ENCODE measurements around the gene CAMKMT.

The CAMKMT gene

DNA sequence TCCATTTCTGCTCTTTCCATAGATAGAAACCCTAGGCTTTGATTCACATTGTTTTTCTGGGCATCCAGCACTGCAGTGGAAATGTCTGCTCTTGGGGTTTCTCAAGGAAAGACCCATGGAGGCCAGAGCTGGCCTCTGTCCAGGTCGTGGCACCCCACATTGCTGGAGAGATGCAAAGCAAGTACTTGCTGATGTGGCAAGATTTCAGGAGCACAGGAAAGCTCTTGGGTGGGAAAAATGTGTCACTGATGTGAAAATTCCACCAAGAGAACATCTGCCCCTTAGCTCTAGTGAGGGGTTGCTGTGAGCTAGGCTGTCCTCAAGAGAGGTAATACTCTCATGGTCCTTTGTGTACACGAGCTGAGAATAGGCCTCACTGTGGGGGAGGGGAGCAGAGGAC is 423.7 kb downstream of the CAMKMT start:
- no peak overlapping the region for H2AFZ ChIP-seq (ENCODE audit: low read length)
- H3K4me2 ChIP-seq (ENCODE audit: insufficient read depth, low read length, poor library complexity, severe bottlenecking): no peak overlapping the region
- H3K4ac ChIP-seq (ENCODE audit: low read length): no peak overlapping the region
- H3K4me3 ChIP-seq (ENCODE audit: low read length in 2 of 2): no peak overlapping the region
- H3K4me1 ChIP-seq (ENCODE audit: control insufficient read depth in 2 of 2, insufficient read depth in 1 of 2, low read depth in 1 of 2, low read length in 2 of 2): peaks cover 8 to 16% of the 10 kb centered on the region in 2 donors
- peaks cover 2 to 7% of the 10 kb centered on the region in 2 donors for H3K9me3 ChIP-seq (replicated peaks in 1 of 2; ENCODE audit: control insufficient read depth in 2 of 2, insufficient read depth in 1 of 2, low read depth in 1 of 2, low read length in 2 of 2)
- H2AK5ac ChIP-seq (ENCODE audit: low read depth, low read length): no peak overlapping the region
- H3K9ac ChIP-seq (ENCODE audit: low read depth, low read length, poor library complexity): no peak overlapping the region
- no peaks in the 10 kb centered on the region for H3K79me1 ChIP-seq (ENCODE audit: low read depth, low read length)
- H2BK12ac ChIP-seq (ENCODE audit: low read length): no peak overlapping the region
- no peak overlapping the region for H4K91ac ChIP-seq (ENCODE audit: low read depth, low read length, poor library complexity)
- H3K27ac ChIP-seq (replicated peaks; ENCODE audit: low read length): no peak overlapping the region
- H3K23ac ChIP-seq (ENCODE audit: low read depth, low read length, poor library complexity): no peak overlapping the region
- no peak overlapping the region for H2BK120ac ChIP-seq (ENCODE audit: low read depth, low read length)
- H3K27me3 ChIP-seq (ENCODE audit: control insufficient read depth in 3 of 3, insufficient read depth in 3 of 3, low read depth in 1 of 3, low read length in 3 of 3): peaks cover 0 to 27% (median 0%) of the 10 kb centered on the region in 3 experiments
- no CpG with 5 or more reads among the region's 2 CpGs for WGBS, 2 donors (ENCODE audit: extremely low coverage in 2 of 2, insufficient read length in 2 of 2, insufficient replicate concordance in 1 of 2)
- no peaks in the 10 kb centered on the region for H3K36me3 ChIP-seq (replicated peaks in 1 of 2; ENCODE audit: control insufficient read depth in 2 of 2, insufficient read depth in 2 of 2, low read length in 2 of 2)
- H3K14ac ChIP-seq (ENCODE audit: low read length): no peak overlapping the region
- H3K18ac ChIP-seq (ENCODE audit: low read length): no peak overlapping the region
- DNase-seq (ENCODE audit: low spot score): no peak
- H2BK5ac ChIP-seq (ENCODE audit: low read length): no peak overlapping the region
- no peak overlapping the region for H2BK15ac ChIP-seq (ENCODE audit: low read length)
- H4K8ac ChIP-seq (ENCODE audit: low read depth, low read length): no peak overlapping the region

DNA sequence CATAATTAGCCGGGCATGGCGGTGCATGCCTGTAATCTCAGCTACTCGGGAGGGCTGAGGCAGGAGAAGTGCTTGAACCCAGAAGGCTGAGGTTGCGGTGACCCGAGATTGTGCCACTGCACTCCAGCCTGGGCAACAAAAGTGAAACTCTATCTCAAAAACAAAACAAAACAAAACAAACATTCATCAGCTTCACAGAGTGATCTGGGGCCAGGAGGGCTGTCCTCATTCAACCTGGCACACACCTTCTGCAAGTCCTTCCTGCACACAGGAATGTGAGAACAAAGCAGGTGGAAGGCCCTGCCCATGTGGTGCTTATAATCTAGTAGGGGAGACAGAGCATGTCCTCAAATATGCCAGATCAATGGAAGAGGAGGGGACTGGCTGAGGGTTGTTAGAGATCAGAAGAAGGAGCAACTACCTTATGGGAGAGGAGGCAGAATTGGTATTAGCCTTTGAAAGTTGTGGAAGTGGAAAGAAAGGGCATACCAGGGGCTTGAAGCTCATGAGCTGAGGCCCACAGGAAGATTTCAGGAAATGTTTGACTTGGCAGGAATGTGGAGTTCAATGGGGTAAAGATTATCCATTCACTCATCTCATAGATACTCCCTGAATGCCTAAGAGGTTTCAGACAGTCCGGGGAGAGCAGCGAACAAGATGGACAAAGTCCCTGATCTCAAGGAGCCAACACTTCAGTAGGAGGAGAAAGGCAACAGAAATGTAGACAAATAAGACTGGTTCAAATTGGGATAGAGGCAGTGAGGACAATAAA is 424.5 kb downstream of the CAMKMT start:
- H3K27ac ChIP-seq (replicated peaks; ENCODE audit: low read length): no peak overlapping the region
- no peak for DNase-seq (ENCODE audit: low spot score)
- H3K36me3 ChIP-seq (replicated peaks in 1 of 2; ENCODE audit: control insufficient read depth in 2 of 2, insufficient read depth in 2 of 2, low read length in 2 of 2): no peaks in the 10 kb centered on the region
- no peak overlapping the region for H3K4me2 ChIP-seq (ENCODE audit: insufficient read depth, low read length, poor library complexity, severe bottlenecking)
- no peak overlapping the region for H4K8ac ChIP-seq (ENCODE audit: low read depth, low read length)
- no peak overlapping the region for H2AK5ac ChIP-seq (ENCODE audit: low read depth, low read length)
- WGBS, 2 donors (ENCODE audit: extremely low coverage in 2 of 2, insufficient read length in 2 of 2, insufficient replicate concordance in 1 of 2): no CpG with 5 or more reads among the region's 7 CpGs
- H3K23ac ChIP-seq (ENCODE audit: low read depth, low read length, poor library complexity): no peak overlapping the region
- no peak overlapping the region for H3K14ac ChIP-seq (ENCODE audit: low read length)
- H3K18ac ChIP-seq (ENCODE audit: low read length): no peak overlapping the region
- no peak overlapping the region for H4K91ac ChIP-seq (ENCODE audit: low read depth, low read length, poor library complexity)
- no peak overlapping the region for H3K4ac ChIP-seq (ENCODE audit: low read length)
- H3K79me1 ChIP-seq (ENCODE audit: low read depth, low read length): no peaks in the 10 kb centered on the region
- no peak overlapping the region for H2BK120ac ChIP-seq (ENCODE audit: low read depth, low read length)
- peaks cover 11 to 20% of the 10 kb centered on the region in 2 donors for H3K4me1 ChIP-seq (ENCODE audit: control insufficient read depth in 2 of 2, insufficient read depth in 1 of 2, low read depth in 1 of 2, low read length in 2 of 2)
- no peak overlapping the region for H2BK5ac ChIP-seq (ENCODE audit: low read length)
- H2BK15ac ChIP-seq (ENCODE audit: low read length): no peak overlapping the region
- H3K9ac ChIP-seq (ENCODE audit: low read depth, low read length, poor library complexity): no peak overlapping the region
- no peak overlapping the region for H2AFZ ChIP-seq (ENCODE audit: low read length)
- no peak overlapping the region for H3K4me3 ChIP-seq (ENCODE audit: low read length in 2 of 2)
- no peak overlapping the region for H2BK12ac ChIP-seq (ENCODE audit: low read length)
- peaks cover 0 to 31% (median 0%) of the 10 kb centered on the region in 3 experiments for H3K27me3 ChIP-seq (ENCODE audit: control insufficient read depth in 3 of 3, insufficient read depth in 3 of 3, low read depth in 1 of 3, low read length in 3 of 3)
- H3K9me3 ChIP-seq (replicated peaks in 1 of 2; ENCODE audit: control insufficient read depth in 2 of 2, insufficient read depth in 1 of 2, low read depth in 1 of 2, low read length in 2 of 2): peaks cover 0 to 7% of the 10 kb centered on the region in 2 donors

GRCh38 chr2:44786817-44787214 is 425.1 kb downstream of the CAMKMT start:
- Histone ChIP-seq H3K4me2 (ENCODE audit: insufficient read depth, low read length, poor library complexity, severe bottlenecking) (no peak overlapping the region), H3K9me3 (replicated peaks in 1 of 2; ENCODE audit: control insufficient read depth in 2 of 2, insufficient read depth in 1 of 2, low read depth in 1 of 2, low read length in 2 of 2) (peaks cover 5% of the 10 kb centered on the region in 2 donors), H2BK15ac (ENCODE audit: low read length) (no peak overlapping the region), H3K79me1 (ENCODE audit: low read depth, low read length) (no peaks in the 10 kb centered on the region), H4K91ac (ENCODE audit: low read depth, low read length, poor library complexity) (no peak overlapping the region), H3K23ac (ENCODE audit: low read depth, low read length, poor library complexity) (no peak overlapping the region), H3K18ac (ENCODE audit: low read length) (no peak overlapping the region), H4K8ac (ENCODE audit: low read depth, low read length) (no peak overlapping the region), H3K9ac (ENCODE audit: low read depth, low read length, poor library complexity) (no peak overlapping the region), H3K14ac (ENCODE audit: low read length) (no peak overlapping the region), H2AFZ (ENCODE audit: low read length) (no peak overlapping the region), H3K27ac (replicated peaks; ENCODE audit: low read length) (no peak overlapping the region), H2BK5ac (ENCODE audit: low read length) (no peak overlapping the region), H2BK120ac (ENCODE audit: low read depth, low read length) (no peak overlapping the region), H2AK5ac (ENCODE audit: low read depth, low read length) (no peak overlapping the region), H3K4ac (ENCODE audit: low read length) (no peak overlapping the region), H3K4me3 (ENCODE audit: low read length in 2 of 2) (no peak overlapping the region), H2BK12ac (ENCODE audit: low read length) (no peak overlapping the region), H3K4me1 (ENCODE audit: control insufficient read depth in 2 of 2, insufficient read depth in 1 of 2, low read depth in 1 of 2, low read length in 2 of 2) (peaks cover 11 to 20% of the 10 kb centered on the region in 2 donors), H3K27me3 (ENCODE audit: control insufficient read depth in 3 of 3, insufficient read depth in 3 of 3, low read depth in 1 of 3, low read length in 3 of 3) (peaks cover 0 to 37% (median 0%) of the 10 kb centered on the region in 3 experiments), H3K36me3 (replicated peaks in 1 of 2; ENCODE audit: control insufficient read depth in 2 of 2, insufficient read depth in 2 of 2, low read length in 2 of 2) (no peaks in the 10 kb centered on the region)
- DNase-seq (ENCODE audit: low spot score): no peak
- WGBS, 2 donors (ENCODE audit: extremely low coverage in 2 of 2, insufficient read length in 2 of 2, insufficient replicate concordance in 1 of 2): no CpG with 5 or more reads among the region's 5 CpGs

- H3K4ac ChIP-seq (ENCODE audit: low read length): no peak overlapping the region
- H2BK120ac ChIP-seq (ENCODE audit: low read depth, low read length): no peak overlapping the region
- H3K4me1 ChIP-seq (ENCODE audit: control insufficient read depth in 2 of 2, insufficient read depth in 1 of 2, low read depth in 1 of 2, low read length in 2 of 2): peaks cover 11 to 20% of the 10 kb centered on the region in 2 donors
- no peaks in the 10 kb centered on the region for H3K79me1 ChIP-seq (ENCODE audit: low read depth, low read length)
- H3K14ac ChIP-seq (ENCODE audit: low read length): no peak overlapping the region
- H2BK5ac ChIP-seq (ENCODE audit: low read length): no peak overlapping the region
- no peak overlapping the region for H3K4me2 ChIP-seq (ENCODE audit: insufficient read depth, low read length, poor library complexity, severe bottlenecking)
- no peak overlapping the region for H3K23ac ChIP-seq (ENCODE audit: low read depth, low read length, poor library complexity)
- H3K27ac ChIP-seq (replicated peaks; ENCODE audit: low read length): no peak overlapping the region
- WGBS, 2 donors (ENCODE audit: extremely low coverage in 2 of 2, insufficient read length in 2 of 2, insufficient replicate concordance in 1 of 2): no CpG with 5 or more reads among the region's 6 CpGs
- no peak overlapping the region for H2AFZ ChIP-seq (ENCODE audit: low read length)
- no peak for DNase-seq (ENCODE audit: low spot score)
- H4K91ac ChIP-seq (ENCODE audit: low read depth, low read length, poor library complexity): no peak overlapping the region
- H3K4me3 ChIP-seq (ENCODE audit: low read length in 2 of 2): no peak overlapping the region
- peak overlapping the region; percentile 32 for H3K18ac ChIP-seq (ENCODE audit: low read length)
- H3K36me3 ChIP-seq (replicated peaks in 1 of 2; ENCODE audit: control insufficient read depth in 2 of 2, insufficient read depth in 2 of 2, low read length in 2 of 2): no peaks in the 10 kb centered on the region
- H3K27me3 ChIP-seq (ENCODE audit: control insufficient read depth in 3 of 3, insufficient read depth in 3 of 3, low read depth in 1 of 3, low read length in 3 of 3): peaks cover 0 to 38% (median 0%) of the 10 kb centered on the region in 3 experiments
- H4K8ac ChIP-seq (ENCODE audit: low read depth, low read length): no peak overlapping the region
- no peak overlapping the region for H2BK12ac ChIP-seq (ENCODE audit: low read length)
- peak overlapping the region; percentile 5 for H3K9ac ChIP-seq (ENCODE audit: low read depth, low read length, poor library complexity)
- H2AK5ac ChIP-seq (ENCODE audit: low read depth, low read length): no peak overlapping the region
- H3K9me3 ChIP-seq (replicated peaks in 1 of 2; ENCODE audit: control insufficient read depth in 2 of 2, insufficient read depth in 1 of 2, low read depth in 1 of 2, low read length in 2 of 2): peaks cover 0 to 5% of the 10 kb centered on the region in 2 donors
- H2BK15ac ChIP-seq (ENCODE audit: low read length): peak overlapping the region; percentile 27
Measured at GRCh38 chr2:44787663-44788062, 425.9 kb downstream of the CAMKMT start.
